Measurements from ENCODE around the gene SPNS2.

- TF ChIP-seq CTCF (IDR thresholded peaks at IDR 0.05): no peak
- TF ChIP-seq POLR2A (IDR thresholded peaks at IDR 0.05): no peak
- no peak for TF ChIP-seq POLR2AphosphoS5 (IDR thresholded peaks at IDR 0.05)
These were observed 22.7 kb upstream of the SPNS2 start for GRCh38 chr17:4476017-4476416.
